Measurements from ENCODE around the gene ARSJ.

DNA sequence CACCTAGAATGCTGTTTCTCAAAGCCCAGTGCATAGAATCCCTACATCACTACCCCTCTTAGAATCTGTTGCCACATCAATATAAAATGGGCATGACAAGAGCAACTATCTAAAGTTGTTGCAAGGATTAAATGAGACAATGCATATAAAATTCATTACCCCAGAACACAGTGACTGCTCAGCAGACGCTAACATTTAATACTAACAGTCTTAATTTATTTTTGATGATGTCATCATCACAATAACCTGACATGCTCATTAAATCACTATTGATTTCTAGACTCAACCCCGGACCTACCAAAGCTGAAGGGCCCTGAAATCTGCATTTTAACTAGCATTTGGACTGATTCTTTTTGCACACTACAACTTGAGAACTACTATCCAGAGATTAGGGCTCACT is 3.9 kb downstream of the ARSJ start:
- TF ChIP-seq, protein P1, sequence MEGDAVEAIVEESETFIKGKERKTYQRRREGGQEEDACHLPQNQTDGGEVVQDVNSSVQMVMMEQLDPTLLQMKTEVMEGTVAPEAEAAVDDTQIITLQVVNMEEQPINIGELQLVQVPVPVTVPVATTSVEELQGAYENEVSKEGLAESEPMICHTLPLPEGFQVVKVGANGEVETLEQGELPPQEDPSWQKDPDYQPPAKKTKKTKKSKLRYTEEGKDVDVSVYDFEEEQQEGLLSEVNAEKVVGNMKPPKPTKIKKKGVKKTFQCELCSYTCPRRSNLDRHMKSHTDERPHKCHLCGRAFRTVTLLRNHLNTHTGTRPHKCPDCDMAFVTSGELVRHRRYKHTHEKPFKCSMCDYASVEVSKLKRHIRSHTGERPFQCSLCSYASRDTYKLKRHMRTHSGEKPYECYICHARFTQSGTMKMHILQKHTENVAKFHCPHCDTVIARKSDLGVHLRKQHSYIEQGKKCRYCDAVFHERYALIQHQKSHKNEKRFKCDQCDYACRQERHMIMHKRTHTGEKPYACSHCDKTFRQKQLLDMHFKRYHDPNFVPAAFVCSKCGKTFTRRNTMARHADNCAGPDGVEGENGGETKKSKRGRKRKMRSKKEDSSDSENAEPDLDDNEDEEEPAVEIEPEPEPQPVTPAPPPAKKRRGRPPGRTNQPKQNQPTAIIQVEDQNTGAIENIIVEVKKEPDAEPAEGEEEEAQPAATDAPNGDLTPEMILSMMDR (IDR thresholded peaks at IDR 0.05; ENCODE audit: low read length), result no peak
- TF ChIP-seq EZH2 (IDR thresholded peaks at IDR 0.05; ENCODE audit: borderline replicate concordance, low read length), result no peak
